Spleen (tissue), 7 donors: ENCODE results near the gene B4GALNT2.

Experiments
- POLR2AphosphoS5 ChIP-seq, 3 donors: sonication (generic); formaldehyde crosslinking; IDR thresholded peaks; one replicate each; pipeline ENCODE4 v1.5.1; 2017; ENCODE audit warnings: antibody characterized with exemption in 3 of 3
- TF ChIP-seq, protein P1 (sequence below), 11 experiments: fragments of 200-600 bp in 7 of 11; fragments of 450-650 bp in 4 of 11; sonication (generic) in 4 of 11; IDR thresholded peaks in 8 of 11; conservative IDR thresholded peaks in 3 of 11; 1 replicate in 7 of 11; 2 replicates in 4 of 11; pipeline versions ENCODE4 v1.4.0 to v1.8.0; 2016 to 2021; ENCODE audit warnings: antibody characterized with exemption in 11 of 11, inconsistent platforms in 4 of 11, mild to moderate bottlenecking in 1 of 11
- donor health status: DM: no; HTN: no; CAD: no; lungs with moderate emphysema.
- donor health status: DM: no; HTN: no; CAD: no.
- donor health status: DM: no; HTN: no; CAD: no.

DNA sequence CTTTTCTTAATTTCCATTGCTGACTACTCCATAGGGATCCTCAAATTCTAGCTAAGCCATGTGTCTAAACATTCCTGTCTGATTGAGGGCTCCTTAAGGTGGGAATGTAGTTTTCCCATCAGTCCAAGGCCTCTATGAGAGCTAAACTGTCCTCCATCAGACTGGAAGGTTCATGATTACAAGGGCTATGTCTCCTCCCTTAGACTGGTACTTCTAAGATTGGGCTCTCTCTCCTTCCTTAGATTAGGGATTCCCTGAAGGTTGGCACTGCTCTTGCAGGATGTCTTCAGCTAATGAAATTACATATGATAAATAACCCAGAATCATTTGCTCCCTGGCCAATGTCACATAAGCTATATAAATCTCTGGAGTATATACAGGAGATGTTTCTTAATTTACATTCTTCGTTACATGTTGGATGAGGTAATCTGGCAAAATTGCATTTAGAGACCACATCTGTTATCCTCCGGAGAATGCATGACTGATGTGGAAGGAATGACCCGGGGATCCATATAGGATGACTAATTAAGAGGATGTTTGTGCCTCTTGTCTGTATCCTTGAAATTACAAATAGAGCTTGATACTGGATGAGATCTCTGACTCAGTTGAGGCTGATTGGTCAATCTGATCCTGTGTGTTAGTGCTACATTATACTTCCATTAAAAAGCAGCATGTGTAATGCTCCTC, 14.2 kb downstream of the B4GALNT2 start:
- TF ChIP-seq, protein P1, sequence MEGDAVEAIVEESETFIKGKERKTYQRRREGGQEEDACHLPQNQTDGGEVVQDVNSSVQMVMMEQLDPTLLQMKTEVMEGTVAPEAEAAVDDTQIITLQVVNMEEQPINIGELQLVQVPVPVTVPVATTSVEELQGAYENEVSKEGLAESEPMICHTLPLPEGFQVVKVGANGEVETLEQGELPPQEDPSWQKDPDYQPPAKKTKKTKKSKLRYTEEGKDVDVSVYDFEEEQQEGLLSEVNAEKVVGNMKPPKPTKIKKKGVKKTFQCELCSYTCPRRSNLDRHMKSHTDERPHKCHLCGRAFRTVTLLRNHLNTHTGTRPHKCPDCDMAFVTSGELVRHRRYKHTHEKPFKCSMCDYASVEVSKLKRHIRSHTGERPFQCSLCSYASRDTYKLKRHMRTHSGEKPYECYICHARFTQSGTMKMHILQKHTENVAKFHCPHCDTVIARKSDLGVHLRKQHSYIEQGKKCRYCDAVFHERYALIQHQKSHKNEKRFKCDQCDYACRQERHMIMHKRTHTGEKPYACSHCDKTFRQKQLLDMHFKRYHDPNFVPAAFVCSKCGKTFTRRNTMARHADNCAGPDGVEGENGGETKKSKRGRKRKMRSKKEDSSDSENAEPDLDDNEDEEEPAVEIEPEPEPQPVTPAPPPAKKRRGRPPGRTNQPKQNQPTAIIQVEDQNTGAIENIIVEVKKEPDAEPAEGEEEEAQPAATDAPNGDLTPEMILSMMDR (IDR thresholded peaks at IDR 0.05 in 8 of 11, conservative IDR thresholded peaks at IDR 0.05 in 3 of 11) = no peak
- no peak for TF ChIP-seq POLR2AphosphoS5 (IDR thresholded peaks at IDR 0.05)
